ENCODE data around the gene CRYM.

- TF ChIP-seq, protein P1, sequence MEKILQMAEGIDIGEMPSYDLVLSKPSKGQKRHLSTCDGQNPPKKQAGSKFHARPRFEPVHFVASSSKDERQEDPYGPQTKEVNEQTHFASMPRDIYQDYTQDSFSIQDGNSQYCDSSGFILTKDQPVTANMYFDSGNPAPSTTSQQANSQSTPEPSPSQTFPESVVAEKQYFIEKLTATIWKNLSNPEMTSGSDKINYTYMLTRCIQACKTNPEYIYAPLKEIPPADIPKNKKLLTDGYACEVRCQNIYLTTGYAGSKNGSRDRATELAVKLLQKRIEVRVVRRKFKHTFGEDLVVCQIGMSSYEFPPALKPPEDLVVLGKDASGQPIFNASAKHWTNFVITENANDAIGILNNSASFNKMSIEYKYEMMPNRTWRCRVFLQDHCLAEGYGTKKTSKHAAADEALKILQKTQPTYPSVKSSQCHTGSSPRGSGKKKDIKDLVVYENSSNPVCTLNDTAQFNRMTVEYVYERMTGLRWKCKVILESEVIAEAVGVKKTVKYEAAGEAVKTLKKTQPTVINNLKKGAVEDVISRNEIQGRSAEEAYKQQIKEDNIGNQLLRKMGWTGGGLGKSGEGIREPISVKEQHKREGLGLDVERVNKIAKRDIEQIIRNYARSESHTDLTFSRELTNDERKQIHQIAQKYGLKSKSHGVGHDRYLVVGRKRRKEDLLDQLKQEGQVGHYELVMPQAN (conservative IDR thresholded peaks at IDR 0.05): no peak
- TF ChIP-seq POLR2AphosphoS2 (IDR thresholded peaks at IDR 0.05; ENCODE audit: low read depth, low read length) (no peak), ZBTB40 (IDR thresholded peaks at IDR 0.05; ENCODE audit: borderline replicate concordance) (no peak), CHD4 (IDR thresholded peaks at IDR 0.05) (no peak), ZNF687 (IDR thresholded peaks at IDR 0.05) (no peak), NBN (IDR thresholded peaks at IDR 0.05) (no peak)
Observed at GRCh38 chr16:21260870-21261791, 17.0 kb downstream of the CRYM start.
